Measurements from ENCODE around the gene RECQL5. TPM values are rescaled to one million over a fixed set of nuclear protein-coding genes. Genes with fewer than 3 reads are reported as not detected.
A peak's percentile ranks its signal among the peaks of the same experiment; 100 is the strongest.

RECQL5 gene
- total RNA-seq, 4 donors from 2014 or later = 23.2 to 51.9 (median 34.7) TPM

- Histone ChIP-seq H3K36me3 (peaks cover 0 to 87% (median 10%) of the 10 kb centered on the region in 3 donors), H3K4me1 (peaks cover 0 to 30% (median 0%) of the 10 kb centered on the region in 4 donors), H3K27ac (peak overlapping the region in 1 of 4 donors; percentile 69), H3K4me3 (no peak overlapping the region), H3K9me3 (no peaks in the 10 kb centered on the region), H3K27me3 (no peaks in the 10 kb centered on the region)
- TF ChIP-seq POLR2A (IDR thresholded peaks at IDR 0.05) (no peak), EP300 (IDR thresholded peaks at IDR 0.05) (no peak), CTCF (IDR thresholded peaks at IDR 0.05) (peak; percentile 49 to 68 (median 54))
- no peak for DNase-seq (ENCODE audit: low spot score in 2 of 2)
- 50 to 55% methylated on average over 6 of the region's 6 CpGs for WGBS, 2 donors
Observed at GRCh38 chr17:75652934-75653549, 13.9 kb downstream of the RECQL5 start.

GRCh38 chr17:75652341-75652740 lies 14.6 kb downstream of the RECQL5 start:
- no peak for DNase-seq (ENCODE audit: low spot score in 2 of 2)
- H3K36me3 ChIP-seq = peaks cover 0 to 87% (median 10%) of the 10 kb centered on the region in 3 donors
- TF ChIP-seq CTCF (IDR thresholded peaks at IDR 0.05) (no peak), POLR2A (IDR thresholded peaks at IDR 0.05) (no peak), EP300 (IDR thresholded peaks at IDR 0.05) (no peak)
- no peaks in the 10 kb centered on the region for H3K9me3 ChIP-seq
- 93 to 96% methylated on average over 5 of the region's 5 CpGs for WGBS, 2 donors
- H3K4me1 ChIP-seq = peaks cover 0 to 30% (median 0%) of the 10 kb centered on the region in 4 donors
- peak overlapping the region in 1 of 4 donors; percentile 69 for H3K27ac ChIP-seq
- no peaks in the 10 kb centered on the region for H3K27me3 ChIP-seq
- H3K4me3 ChIP-seq = no peak overlapping the region

- 69 to 83% methylated on average over 7 of the region's 7 CpGs for WGBS, 2 donors
- Histone ChIP-seq H3K27ac (peak overlapping the region in 3 of 4 donors; percentile 44 to 63 (median 51)), H3K36me3 (peaks cover 0 to 90% (median 10%) of the 10 kb centered on the region in 3 donors), H3K27me3 (no peaks in the 10 kb centered on the region), H3K4me1 (peaks cover 0 to 30% (median 0%) of the 10 kb centered on the region in 4 donors), H3K9me3 (no peaks in the 10 kb centered on the region), H3K4me3 (no peak overlapping the region)
- DNase-seq (ENCODE audit: low spot score in 2 of 2) = no peak
- TF ChIP-seq POLR2A (IDR thresholded peaks at IDR 0.05) = no peak
- no peak for TF ChIP-seq CTCF (IDR thresholded peaks at IDR 0.05)
- no peak for TF ChIP-seq EP300 (IDR thresholded peaks at IDR 0.05)
Observed at GRCh38 chr17:75650874-75651273, 16.1 kb downstream of the RECQL5 start.

- Histone ChIP-seq H3K36me3 (peaks cover 0 to 79% (median 10%) of the 10 kb centered on the region in 3 donors), H3K27me3 (no peaks in the 10 kb centered on the region), H3K27ac (peak overlapping the region in 3 of 4 donors; percentile 44 to 63 (median 51)), H3K9me3 (no peaks in the 10 kb centered on the region), H3K4me3 (no peak overlapping the region), H3K4me1 (peaks cover 0 to 30% (median 0%) of the 10 kb centered on the region in 4 donors)
- TF ChIP-seq EP300 (IDR thresholded peaks at IDR 0.05) (no peak), POLR2A (IDR thresholded peaks at IDR 0.05) (no peak), CTCF (IDR thresholded peaks at IDR 0.05) (no peak)
- DNase-seq (ENCODE audit: low spot score in 2 of 2) = no peak
- WGBS, 2 donors = 58 to 63% methylated on average over 6 of the region's 6 CpGs
Observed at GRCh38 chr17:75649687-75650086, 17.3 kb downstream of the RECQL5 start.

GRCh38 chr17:75647921-75648320 lies 19.0 kb downstream of the RECQL5 start:
- H3K27me3 ChIP-seq = no peaks in the 10 kb centered on the region
- WGBS, 2 donors = 93 to 99% methylated on average over 7 of the region's 7 CpGs
- H3K4me3 ChIP-seq = no peak overlapping the region
- no peak for DNase-seq (ENCODE audit: low spot score in 2 of 2)
- H3K36me3 ChIP-seq = peaks cover 0 to 74% (median 10%) of the 10 kb centered on the region in 3 donors
- H3K27ac ChIP-seq = no peak overlapping the region
- H3K9me3 ChIP-seq = no peaks in the 10 kb centered on the region
- peaks cover 0 to 27% (median 0%) of the 10 kb centered on the region in 4 donors for H3K4me1 ChIP-seq
- TF ChIP-seq POLR2A (IDR thresholded peaks at IDR 0.05) (no peak), CTCF (IDR thresholded peaks at IDR 0.05) (no peak), EP300 (IDR thresholded peaks at IDR 0.05) (no peak)

All from tibial nerve (tissue), 4 donors.